GM04503 (cell line): ENCODE measurements around the gene CFP.
"Not testable (repeated sequence)": the region's sequence is repeated elsewhere in the genome, so short reads cannot be mapped to it uniquely, and the experiment has no call there.

Source experiments
- DNase-seq: peaks from one replicate; pipeline ENCODE4 v3.0.0-alpha.2; 2012; ENCODE audit warnings: low read depth

Gene CFP

DNA sequence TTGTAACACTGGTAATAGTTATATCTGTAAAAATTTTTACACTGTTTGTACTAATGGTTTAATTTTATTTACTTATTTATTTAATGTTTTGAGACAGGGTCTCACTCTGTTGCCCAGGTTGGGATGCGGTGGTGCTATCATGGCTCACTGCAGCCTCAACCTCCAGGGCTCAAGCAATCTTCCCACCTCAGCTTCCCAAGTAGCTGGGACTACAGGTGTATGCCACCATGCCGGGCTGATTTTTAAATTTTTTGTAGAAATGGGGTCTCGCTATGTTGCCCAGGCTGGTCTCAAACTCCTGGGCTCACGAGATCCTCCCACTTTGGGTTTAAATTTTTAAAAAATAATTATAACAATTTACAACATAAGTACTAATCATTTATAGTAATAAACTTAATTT is 26.6 kb downstream of the CFP start:
- not testable (repeated sequence) for DNase-seq

DNA sequence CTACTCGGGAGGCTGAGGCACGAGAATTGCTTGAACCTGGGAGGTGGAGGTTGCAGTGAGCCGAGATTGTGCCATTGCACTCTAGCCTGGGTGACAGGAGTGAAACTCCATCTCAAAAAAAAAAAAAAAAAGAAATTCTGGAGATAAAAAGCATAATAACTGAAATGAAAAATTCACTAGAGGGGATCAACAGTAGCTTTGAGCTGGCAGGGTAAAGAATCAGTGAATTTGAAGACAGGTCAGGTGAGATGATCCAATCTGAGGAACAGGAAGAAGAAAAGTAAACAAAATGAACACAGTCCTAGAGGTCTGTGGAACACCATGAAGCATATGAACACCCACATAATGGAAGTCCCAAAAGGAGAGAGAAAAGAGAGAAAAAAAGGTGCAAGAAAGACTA is 32.5 kb downstream of the CFP start:
- DNase-seq, result no peak

DNA sequence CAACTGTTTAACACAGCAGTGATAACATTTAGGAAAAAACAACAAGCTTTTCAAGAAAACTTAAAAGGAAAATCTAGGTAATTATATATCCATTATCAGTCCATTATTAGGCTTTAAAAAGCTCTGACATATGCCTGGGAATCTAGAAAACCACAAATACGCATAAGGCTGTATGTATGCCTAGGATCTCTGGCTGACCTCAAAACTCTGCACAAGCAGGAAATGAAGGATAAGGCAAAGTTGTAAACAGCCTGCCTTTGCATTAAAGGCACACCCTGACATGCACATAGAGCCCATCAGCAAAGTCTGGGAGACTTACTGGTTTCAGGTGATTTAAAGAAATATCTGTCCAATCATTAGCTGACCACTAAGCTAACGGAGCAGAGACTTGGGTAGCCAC is 33.5 kb downstream of the CFP start:
- no peak for DNase-seq

DNA sequence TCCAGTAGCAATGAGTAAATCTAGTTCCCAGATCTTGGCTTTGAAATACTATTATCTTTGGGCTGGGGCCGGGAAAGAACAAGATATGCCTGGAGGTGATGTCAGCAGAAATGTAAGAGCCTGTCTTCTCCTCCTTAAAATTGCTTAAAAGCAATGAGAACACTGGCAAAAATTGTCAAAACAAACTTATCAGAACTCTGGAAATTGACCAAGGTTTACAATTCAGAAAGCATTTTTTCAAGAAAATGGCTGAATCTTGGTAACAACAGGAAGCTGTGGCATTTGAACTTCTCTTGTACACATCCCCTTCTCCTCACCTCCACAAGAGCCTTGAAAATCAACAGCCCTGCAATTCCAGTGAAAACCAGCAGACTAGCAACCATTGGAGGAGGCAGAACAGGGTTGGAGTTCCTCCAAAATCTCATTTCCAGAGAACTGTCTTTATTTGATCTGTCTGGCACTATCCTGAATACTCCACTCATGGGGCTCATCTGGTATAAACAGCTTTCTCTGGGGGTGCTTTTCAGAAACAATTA is 33.9 kb downstream of the CFP start:
- DNase-seq, result no peak

DNA sequence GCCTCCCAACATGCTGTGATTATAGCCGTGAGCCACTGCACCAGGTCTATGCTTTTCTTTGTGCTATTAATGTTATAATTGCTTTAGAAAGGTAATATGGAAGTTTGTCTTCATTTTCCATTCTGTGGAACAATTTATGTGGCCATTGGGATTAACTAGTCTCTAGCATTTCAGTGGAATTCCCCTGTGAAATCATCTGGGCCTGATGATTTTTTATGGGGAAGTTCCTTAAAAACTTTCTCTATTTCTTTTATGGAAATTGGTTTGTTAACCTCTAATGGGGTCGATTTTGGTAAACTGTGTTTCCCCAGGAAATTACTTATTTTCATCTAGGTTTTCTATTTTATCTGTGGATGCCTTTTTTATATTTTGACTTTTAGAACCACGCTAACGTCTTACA is 36.2 kb downstream of the CFP start:
- DNase-seq, result no peak

DNA sequence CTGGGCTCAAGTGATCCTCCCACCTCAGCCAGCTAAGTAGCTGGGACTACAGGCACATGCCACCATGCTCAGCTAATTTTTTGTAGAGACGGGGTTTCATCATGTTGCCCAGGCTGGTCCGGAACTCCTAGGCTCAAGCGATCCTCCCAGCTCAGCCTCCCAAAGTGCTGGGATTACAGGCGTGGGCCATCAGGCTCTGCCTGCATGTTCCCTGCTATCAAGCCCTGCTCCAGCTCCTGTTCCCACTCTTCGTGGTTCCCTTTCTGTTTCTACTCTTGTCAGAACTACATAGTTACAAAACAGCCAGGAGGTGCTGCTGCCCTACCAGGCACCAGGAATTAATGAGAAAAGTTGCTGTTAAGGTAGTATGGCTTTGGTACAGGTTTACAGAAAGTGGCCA is 38.7 kb downstream of the CFP start:
- no peak for DNase-seq

DNA sequence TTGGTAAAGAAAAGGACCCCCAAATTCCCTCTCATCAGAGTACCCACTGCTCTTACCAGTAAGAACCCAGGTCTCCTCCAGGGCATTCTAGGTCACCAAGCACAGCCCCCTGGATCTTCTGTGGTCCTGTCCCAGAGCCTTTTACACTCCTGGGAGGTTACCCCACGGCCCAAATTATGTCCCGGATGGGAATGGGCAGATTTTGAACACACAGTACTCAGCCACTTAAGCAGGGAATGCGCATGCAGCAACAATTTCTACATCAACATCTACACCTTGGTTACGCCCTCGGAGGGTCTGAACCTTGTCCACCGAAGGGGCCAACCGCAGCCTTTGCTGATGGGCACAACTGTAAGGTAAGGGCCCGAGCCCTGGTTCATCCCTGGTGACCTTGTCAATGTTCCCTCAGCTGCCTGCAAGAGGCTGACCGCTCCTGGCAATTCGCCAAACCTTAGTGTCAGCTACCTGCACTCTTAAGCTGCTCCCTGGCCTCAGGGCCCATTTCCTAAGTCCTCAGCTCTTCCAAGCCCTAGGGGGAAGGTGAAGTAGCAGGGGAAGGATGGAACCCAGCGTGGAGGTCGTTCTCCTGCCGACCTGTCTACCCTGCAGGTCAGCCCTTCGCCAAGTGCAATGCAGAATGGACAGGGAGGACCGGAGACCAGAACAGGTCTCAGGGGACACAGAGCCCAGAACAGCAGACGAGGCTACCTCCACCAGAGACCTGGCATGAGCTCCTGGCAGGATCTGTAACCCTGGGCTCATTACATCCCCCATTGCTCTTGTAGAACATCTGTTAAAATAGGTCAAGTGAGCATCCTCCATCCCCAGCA is 41.6 kb downstream of the CFP start:
- no peak for DNase-seq

DNA sequence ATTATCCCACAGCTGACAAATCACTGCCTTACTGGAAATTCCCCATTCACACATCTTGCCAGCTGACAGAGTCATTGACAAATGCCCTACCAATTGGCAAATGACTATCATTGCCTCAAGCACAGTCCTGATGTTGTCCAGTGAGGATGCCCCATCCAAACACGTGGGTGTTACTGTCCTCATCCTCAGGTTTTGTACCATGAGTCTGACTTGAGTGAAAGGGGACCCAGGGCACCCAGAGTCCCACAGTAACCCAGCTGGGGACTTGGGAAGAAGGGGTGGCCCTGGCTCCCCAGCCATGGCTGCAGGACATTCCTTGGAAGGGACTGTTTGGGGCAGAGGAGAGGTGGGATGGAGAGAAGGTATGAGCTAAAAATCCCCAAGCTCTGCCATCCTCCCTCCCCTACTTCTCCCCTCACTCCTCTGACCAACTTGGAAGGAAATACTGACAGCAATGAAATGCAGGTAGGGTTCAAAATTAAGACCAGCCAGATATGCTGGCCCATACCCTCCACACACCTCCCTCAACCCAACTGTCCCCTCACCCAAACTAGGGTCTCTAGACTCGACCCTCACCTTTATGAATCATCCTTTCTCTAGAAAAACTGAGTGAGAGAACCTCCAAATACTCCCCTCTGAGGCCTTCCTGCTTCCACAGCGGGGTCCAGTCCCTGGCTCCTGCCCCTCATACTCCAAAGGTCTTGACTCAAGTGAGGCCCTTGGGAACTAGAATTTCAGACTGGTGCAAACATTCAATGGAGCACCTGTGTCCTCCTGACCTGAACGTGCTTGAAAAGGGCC is 42.4 kb downstream of the CFP start:
- no peak for DNase-seq

DNA sequence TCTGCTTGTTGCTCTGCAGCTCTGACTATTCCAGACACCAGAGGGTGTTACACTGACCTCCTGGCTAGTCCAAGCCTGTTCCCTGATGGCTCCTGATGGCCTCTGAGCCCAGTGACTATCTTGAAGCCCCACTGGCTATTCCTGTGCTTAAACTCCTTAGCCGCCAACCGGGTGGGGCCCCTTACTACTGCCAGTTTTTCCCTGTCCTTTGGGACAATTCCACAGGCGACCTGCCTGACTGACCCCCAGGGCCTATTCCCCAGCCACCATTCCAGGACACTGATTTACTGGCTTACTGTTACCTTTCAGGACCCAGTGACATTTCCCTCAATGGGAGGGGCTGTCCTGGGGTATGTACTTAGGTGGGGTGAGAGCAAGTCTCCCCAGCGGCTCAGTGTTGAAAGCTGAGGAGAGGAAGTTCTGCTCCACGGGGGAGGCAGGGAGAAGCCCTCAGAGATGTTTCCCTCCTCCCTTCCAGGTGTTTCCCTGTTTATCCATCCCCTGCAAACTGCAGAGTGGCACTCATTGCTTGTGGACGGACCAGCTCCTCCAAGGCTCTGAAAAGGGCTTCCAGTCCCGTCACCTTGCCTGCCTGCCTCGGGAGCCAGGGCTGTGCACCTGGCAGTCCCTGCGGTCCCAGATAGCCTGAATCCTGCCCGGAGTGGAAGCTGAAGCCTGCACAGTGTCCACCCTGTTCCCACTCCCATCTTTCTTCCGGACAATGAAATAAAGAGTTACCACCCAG is 43.5 kb downstream of the CFP start:
- no peak for DNase-seq

DNA sequence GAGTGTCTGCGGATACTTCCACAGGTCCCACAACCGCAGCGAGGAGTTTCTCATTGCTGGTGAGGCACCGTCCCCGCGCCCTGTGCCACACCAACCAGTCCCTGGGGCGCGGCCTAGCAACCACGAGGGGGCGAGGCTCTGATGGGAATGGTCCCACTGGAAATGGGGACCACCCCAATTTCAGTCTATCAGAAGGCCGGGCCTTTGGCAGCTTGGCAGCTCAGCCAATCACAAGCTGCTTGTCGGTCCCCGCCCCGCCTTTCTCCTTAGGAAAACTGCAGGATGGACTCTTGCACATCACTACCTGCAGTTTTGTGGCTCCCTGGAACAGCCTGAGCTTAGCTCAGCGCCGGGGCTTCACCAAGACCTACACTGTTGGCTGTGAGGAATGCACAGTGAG is 44.5 kb downstream of the CFP start:
- no peak for DNase-seq

DNA sequence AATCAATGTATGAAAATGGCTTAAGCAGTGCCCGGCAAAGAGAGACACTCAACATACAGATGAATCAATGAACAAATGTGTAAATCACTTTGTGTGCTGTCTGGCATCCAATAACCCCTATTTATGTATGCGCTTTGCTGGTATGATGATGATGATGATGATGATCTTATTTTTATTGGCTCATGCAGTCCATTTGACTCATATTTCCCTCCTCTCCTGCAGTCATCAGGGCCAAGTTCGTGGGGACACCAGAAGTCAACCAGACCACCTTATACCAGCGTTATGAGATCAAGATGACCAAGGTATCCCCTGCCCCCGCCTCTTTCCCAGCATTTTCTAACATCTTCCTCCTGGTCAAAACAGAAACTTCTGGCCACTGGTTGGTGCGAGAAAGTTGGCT is 45.0 kb downstream of the CFP start:
- no peak for DNase-seq

DNA sequence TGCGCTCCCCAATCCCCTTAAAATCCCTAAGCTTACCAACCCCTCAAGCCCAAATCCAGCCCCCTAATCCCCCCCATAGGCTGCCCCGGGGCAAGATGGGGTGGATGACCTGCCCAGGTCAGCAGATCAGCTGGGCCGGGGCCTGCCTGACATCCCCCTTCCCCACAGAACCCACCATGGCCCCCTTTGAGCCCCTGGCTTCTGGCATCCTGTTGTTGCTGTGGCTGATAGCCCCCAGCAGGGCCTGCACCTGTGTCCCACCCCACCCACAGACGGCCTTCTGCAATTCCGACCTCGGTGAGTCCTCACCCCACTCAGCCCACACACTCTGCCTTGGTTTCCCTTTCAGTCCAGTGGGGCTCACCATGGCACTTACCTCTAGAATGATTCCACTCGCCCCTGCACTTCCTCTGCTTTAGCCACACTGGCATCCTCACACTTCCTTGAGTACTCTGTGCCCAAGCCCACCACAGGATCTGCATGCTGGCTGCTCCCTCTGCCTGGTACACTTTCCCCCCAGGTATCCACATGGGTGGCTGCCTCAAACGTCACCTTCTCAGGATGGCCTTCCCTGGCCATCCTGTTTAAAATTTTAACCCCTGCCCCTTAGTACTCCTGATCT is 46.4 kb downstream of the CFP start:
- no peak for DNase-seq

DNA sequence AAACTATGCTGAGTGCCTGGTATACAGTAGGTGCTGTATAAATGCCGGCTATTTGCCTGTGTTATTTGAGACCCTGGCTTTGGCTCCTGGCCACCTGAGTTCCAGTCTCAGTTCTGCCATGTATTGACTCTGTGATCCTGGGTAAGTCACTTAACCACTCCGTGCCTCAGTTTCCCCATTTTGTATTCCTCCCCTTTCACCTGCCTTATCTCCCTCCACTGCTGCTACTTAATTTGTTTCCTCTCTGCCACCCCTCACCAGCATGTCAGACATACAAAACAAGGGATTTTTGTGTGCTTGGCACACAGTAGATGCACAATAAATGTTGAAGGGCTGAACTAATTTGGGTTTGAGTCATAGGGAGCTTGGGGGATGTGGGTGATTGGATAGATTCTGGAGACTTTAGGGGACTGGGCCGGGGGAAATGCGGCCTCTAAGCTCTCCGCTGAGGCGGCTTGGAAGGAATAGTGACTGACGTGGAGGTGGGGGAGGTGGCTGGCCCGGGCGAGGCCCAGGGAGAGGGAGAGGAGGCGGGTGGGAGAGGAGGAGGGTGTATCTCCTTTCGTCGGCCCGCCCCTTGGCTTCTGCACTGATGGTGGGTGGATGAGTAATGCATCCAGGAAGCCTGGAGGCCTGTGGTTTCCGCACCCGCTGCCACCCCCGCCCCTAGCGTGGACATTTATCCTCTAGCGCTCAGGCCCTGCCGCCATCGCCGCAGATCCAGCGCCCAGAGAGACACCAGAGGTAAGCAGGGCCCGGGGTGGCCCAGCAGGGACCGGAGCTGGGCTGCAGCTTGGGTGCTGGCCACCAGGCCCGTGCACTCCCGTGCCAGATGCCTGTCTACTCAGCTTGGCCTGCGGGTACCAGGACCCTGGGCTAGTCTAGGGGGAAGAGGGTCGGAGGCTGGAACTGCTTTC is 47.7 kb downstream of the CFP start, which contains the start of gene TIMP1:
TIMP1 (plus strand) TSS at position 706 of the 917 bp plus-strand sequence. CDS start 980 bp downstream, outside the sequence.
- peak; percentile 72 for DNase-seq

DNA sequence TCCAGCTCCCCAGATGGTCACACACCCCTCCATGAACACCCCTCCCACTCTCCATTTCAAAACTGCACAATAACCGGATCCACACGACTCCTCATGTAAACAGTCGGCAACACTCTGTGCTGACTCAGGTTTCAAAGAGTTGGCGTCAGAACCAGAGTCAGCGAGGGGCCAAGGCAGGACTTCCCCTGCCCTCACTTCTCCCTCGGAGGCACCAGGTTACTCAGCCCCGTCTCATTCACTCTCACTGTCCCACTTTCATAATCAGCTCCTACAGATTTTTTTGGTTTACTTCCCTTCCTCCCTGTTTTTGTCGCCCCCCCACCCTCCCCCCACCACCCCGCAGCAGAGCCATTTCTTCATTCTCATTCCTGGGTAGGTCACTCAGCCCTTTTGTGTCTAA is 50.2 kb downstream of the CFP start:
- DNase-seq, result no peak

DNA sequence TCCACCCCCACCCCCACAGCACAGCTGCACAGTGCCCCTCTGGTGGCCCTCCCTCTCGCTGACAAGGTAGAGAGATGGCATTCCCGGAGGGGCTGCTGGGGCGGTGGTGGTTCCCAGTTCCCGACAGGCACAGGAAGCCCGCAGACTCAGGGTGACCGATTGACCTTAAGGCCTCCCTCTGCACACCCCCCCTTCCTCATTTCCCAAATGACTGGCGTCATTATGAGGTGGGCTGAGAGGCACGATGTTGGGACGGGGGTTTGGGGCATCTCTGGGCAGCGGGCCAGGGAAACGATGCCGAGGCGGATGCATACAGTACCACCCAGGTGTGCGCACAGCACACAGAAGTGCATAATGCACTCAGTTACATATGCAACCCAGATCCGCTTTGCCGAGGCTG is 51.0 kb downstream of the CFP start:
- DNase-seq, result no peak

DNA sequence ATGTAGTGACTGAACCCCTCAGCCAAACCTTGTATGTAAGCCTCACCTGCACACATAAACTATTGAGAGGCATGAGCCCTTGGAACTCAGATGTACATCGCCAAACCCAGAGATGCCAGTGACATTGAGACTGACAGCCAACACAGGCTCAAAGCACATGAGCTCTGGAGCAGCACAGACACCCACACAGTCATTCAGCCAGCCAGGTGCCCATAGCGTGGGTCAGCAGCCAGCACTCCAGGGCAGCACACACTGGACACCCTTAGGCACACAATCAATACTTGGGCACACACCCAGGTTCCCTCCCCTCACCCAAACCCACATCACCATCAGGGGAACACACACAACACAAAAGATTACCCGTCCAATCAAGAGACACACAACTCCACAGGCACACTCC is 51.8 kb downstream of the CFP start:
- no peak for DNase-seq

DNA sequence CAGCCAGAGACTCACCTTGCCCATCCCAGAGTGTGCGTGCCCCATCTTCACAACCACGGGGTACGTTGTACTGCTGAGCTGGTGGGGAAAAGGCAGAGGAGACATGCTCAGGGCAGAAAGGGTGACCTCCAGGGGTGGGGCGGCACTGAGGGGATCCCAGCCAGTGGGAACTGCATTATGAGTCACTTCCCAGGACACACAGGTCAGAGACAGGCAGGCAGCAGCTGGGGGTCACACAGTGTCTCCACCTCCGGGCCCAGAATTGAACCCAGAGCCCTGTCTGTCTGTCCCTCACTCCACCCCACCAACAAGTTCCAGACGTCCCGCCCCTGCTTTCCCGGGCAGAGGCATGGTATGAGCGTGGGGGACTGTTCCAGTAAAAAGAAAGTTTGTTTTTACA is 52.3 kb downstream of the CFP start:
- no peak for DNase-seq

DNA sequence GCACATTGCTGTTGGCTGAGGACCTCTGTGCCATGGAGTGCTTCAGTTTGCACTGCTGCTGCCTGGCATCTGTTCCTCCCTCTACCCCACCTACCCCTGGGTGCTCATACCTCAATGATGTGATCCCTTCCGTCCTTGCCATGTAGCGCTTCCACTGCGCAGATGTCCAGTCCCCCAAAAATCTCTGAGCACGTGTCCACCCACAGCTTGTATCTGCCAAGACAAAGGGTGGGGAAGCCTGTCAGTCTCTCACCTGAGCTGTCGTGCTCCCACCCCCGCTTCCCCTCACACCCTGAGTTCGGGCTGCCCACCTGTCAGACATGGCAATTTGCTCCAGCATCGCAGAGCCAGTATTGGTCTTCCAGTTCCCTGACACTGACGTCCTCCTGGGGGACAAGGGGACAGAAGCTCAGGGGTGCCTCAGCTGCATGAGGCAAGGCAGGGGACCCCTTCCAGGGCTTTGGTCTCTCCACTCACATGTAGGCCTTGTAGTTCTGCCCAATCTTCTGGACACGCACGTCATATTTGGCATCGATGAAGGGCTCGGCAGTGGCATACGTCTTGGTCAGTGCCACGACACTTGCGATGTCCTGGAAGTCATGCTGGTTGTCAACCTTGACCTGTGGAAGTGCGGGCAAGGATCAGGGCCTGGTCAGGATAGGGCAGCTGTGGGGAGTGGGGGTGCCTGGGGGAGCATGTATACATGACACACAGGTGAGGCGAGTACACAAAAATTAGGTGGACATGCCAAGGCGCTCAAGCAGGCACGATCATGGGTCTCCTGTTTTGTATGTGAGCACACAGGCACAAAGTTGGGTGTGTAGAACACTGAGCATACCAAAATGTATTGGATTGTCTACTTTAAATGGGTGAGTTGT is 53.5 kb downstream of the CFP start:
- no peak for DNase-seq

DNA sequence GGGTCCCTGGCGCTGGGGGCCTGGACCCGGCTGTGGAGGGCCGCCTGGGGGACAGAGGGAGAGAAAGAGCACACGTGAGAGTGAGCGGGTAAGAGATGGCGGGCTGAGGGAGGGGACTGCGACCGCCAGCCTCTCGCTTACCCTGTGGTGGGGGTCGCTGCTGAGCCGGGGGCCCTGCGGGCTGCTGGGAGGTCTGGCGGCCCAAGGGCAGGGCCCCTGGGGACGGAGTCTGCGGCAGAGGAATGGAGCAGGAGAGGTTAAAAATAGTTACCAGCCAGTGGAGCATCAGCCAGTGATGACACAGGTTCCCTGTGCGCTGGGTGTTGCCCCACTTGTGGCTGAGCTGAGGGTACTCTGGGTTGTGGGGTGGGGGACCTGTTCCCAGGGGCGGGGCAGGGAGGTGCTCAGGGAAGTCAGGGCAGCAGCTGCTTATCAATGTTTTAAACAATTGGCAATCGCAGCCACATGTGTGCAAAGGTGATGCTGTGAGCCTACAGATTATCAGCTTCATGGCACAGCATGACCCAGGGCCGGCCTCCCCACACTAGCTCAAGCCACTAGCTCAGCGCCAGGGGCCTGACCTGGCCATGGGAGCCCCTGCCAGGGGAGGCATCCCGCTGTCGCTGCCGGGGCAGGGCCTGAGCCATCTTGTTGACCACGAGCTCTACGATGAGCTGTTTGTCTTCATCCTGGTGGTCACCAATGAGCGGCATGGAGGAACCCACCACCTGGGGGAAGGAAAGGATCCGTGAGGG is 55.0 kb downstream of the CFP start:
- no peak for DNase-seq
